Kidney glomerular epithelial cell (primary cell): ENCODE data around the gene F2R.
"Not testable (repeated sequence)": the region's sequence is repeated elsewhere in the genome, so short reads cannot be mapped to it uniquely, and the experiment has no call there.

ENCODE experiments used
- DNase-seq: peaks from one replicate; lab custom pipeline; 2025; lab: John Stamatoyannopoulos, UW

F2R gene

DNA sequence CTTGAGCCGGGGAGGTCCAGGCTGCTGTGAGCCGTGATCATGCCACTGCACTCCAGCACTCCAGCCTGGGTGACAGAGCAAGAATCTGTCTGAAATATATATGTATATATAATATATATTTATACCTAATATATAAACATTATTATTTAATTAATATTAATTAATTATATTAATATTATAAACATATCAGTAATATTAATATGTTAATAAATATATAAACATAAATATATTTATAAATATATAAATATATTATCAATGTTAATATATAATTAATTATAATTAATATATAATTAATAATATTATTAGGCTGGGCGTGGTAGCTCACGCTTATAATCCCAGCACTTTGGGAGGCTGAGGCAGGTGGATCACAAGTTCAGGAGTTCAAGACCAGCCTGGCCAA, 41.1 kb downstream of the F2R start:
- DNase-seq, result no peak

DNA sequence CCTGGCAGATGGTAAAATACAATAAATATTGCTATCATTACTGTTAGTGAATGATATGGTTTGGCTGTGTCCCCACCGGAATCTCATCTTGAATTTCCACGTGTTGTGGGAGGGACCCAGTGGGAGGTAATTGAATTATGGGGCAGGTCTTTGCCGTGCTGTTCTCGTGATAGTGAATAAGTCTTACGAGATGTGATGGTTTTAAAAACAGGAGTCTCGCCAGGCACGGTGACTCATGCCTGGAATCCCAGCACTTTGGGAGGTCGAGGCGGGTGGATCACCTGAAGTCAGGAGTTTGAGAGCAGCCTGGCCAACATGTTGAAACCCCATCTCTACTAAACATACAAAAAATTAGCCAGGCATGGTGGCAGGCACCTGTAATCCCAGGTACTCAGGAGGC, 45.2 kb downstream of the F2R start:
- not testable (repeated sequence) for DNase-seq

DNA sequence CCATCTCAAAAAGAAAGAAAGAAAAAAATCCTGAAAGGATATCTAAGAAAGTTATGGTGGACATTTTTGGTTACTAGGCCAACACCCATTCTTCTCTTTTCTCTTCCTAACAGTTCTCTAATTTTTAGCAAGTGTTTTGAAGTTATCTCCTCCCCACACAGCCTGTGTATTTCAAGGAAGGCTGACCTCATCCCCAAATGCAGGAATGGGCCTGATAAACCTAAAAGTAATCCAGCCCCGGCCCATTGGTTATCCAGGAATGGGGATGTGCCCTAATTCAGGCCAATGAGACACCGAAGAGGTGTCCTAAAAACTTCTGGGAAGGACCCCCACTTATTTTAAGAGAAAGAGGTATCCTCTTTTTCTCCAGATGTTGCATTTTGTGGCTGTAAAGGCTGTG, 46.6 kb downstream of the F2R start:
- DNase-seq, result no peak

DNA sequence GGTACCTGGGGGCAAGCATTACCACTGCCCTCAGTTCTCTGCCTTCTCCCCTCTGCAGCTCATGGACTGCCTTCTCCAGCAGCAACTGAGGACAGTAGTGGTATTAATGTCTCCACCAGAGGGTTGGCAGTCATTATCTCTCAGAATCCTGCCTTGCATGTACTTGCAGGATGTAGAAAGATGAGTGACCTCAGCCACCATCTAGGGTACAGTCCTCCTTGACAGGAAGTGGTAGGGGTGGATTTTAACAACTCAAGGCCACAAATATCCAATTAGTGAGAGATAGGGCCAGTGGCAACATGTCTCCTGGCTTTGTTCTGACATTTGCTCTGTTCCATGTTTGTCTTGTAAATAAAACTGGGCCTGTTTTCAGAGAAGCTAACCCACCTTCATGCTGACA, 47.2 kb downstream of the F2R start:
- no peak for DNase-seq

DNA sequence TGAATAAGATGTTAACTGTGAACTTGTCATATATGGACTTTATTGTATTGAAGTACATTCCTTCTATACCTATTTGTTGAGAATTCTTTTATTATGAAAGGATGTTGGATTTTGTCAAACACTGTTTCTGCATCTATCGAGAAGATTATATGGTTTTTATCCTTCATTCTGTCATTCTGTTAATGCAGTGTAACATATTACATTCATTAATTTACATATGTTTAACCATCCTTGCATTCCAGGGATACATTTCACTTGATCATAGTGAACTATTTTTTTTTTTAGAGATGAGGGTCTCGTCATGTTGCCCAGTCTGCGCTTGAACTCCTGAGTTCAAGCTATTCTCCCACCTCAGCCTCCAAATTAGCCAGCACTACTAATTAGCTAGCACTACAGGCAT, 48.4 kb downstream of the F2R start:
- no peak for DNase-seq

DNA sequence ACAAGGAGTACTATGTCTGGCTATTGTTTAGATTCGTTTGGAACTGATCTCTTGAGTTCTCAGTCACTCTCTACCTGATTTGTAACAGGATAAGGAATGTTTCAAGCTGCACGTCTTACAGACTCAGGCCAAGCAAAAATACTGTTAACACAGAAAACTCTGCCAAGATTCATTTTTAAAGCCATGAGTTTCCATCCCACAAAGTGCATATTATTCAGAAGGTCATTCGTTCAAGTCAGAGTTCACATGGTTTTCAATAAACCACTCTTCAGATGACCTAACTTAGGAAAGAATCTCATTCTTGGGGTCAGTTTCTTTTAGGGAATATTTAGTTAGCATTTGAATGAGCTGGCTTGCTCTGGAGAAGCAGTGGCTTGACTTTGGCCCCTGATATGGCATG, 49.3 kb downstream of the F2R start:
- no peak for DNase-seq

DNA sequence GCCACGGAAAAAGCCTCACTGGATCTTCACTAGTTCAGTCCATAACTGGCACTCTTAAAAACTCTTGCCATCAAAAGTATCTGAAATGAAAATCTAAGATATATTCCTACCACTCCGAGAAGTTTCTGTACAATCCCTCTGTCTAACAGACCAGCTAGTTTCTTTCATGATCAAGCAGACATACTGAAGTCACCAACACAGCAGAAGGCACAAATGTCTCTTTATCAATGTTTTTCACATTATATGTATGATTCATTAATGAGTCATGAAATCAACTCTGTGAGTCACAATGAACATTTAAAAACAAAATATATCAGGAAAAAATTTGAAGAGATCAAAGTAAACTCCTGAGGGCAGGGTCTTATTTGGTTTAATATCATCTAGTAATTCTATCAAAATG, 50.8 kb downstream of the F2R start:
- DNase-seq, result no peak

DNA sequence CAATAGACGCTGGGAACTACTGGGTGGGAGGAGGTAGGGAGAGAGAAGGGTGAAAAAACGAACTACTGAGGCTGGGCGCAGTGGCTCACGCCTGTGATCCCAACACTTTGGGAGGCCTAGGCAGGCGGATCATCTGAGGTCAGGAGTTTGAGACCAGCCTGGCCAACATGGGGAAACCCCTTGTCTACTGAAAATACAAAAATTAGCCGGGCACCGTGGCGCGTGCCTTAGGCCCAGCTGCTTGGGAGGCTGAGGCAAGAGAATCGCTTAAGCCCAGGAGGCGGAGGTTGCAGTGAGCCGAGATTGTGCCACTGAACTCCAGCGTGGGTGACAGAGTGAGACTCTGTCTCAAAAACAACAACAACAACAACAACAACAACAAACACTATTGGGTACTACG, 55.1 kb downstream of the F2R start:
- not testable (repeated sequence) for DNase-seq

DNA sequence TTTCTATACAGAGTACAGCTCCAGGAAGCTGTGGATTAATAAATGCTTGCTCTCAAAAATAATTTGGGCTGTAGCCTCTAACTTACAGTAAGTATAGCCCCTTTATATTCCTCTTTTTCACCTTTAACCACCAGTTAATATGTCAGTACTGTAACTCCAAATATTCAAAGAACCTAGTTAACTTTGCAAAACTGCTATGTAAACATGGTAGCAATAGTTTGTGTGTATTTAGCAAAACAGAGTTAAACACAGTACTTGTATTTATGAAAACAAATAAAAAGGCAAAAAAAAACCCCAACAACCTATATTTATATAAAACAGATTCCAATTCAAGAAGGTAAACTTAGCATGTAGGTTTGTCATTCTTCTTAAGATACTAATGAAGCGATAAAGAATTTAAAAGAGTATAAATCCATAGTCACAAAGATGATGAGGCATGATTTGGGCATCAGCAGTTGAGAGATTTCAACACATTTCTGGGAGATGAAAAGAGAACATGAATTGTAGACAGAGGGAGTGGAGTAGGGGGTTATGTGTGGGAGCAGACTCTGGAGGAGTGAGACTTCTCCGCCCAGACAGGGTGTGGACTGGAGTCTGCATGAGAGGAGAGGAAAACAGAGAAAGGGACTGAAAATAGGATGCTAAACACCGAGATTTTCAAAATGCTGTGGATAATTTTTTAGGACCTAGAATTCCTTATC, 55.9 kb downstream of the F2R start:
- peak; percentile 23 for DNase-seq

DNA sequence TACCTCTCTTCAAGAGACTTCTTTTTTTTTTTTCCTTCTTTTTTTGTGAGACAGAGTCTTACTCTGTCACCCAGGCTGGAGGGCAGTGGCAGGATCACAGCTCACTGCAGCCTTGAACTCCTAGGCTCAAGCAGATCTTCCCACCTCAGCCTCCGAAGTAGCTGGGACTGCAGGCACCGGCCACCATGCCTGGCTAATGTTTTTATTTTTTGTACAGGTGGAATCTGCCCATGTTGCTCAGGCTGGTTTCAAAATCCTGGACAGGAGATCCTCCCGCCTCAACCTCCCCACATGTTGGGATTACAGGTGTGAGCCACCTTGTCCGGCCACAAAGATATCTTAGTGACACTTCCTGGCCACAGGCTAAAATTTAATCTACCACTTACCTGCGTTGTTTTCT, 60.0 kb downstream of the F2R start:
- DNase-seq, result no peak

DNA sequence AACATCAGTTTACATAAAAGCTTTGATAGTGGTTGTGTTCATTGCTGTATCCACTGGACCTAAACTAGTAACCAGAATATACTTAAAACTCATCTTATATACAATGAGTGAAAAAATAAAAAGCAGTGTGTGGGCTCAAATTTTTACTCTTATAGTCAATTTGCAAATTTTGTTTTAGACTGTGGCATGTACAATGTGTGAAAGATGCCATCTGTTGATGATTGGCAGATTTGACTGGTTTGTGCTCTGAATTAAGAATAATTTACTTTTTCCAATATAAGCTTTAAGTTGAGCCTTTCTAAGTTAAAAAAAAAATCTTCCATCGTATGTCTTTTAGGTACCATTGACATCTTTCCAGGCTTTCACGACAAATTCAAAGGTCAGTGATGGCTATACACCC, 60.5 kb downstream of the F2R start:
- no peak for DNase-seq

DNA sequence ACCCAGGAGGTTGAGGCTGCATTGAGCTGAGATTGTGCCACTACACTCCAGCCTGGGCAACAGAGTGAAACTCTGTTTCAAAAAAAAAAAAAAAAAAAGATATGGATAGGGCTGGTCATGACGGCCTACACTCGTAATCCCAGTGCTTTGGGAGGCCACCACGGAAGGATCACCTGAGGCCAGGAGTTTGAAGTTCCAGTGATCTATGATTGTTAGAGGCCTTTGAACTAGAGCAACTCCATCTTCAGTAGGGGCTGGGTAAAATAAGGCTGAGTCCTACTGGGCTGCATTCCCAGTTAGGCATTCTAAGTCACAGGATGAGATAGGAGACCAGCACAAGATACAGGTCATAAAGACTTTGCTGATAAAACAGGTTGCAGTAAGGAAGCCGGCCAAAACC, 64.7 kb downstream of the F2R start:
- DNase-seq, result not testable (repeated sequence)

DNA sequence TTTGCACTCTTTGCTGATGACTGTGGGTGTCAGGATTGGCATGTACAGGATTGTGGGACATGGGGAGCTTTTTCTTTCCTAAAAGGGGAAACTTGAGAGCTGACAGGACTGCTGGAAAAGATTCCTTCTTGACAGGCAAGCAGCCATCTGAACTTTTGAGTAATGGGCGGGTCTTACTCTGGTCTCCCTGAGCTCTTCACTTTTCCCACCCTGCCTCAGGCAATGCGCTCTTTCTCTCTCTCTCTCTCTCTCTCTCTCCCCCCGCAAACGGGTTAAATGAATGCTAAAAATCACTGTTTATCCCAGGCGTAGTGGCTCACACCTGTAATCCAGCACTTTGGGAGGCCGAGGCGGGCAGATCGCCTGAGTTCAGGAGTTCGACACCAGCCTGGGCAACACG, 65.8 kb downstream of the F2R start:
- DNase-seq, result no peak

DNA sequence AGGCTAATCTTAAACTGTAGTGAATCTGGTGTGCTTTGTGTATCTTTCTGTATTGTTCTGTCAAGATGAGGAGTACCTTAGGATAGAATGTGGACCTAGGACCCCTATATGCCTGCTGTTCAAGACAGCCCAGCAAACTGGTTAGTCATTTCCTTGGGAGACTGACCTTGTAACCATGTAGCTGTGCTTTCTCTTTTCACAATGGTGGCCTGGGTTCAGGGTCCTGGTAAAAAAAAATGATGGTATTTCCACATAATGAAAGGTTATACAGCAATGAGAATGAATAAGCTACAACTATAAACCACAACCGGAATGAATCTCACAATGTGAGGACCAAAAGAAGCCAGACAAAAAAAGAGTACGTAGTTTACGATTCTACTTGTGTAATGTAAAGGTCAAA, 66.5 kb downstream of the F2R start:
- DNase-seq, result no peak
